ENCODE data around the gene LCLAT1.
A peak's percentile ranks its signal among the peaks of the same experiment; 100 is the strongest.

LCLAT1 gene

GRCh38 chr2:30690126-30690561 is 243.1 kb downstream of the LCLAT1 start:
- H3K4me3 ChIP-seq (ENCODE audit: low read depth, low read length, poor library complexity, severe bottlenecking), result no peak overlapping the region
- H3F3A ChIP-seq (ENCODE audit: insufficient read depth, low read length), result no peaks in the 10 kb centered on the region
- no peaks in the 10 kb centered on the region for H3K79me2 ChIP-seq (ENCODE audit: insufficient read depth, low read length)
- H3K36me3 ChIP-seq (ENCODE audit: insufficient read depth, low read length), result no peaks in the 10 kb centered on the region
- H3K9me3 ChIP-seq (ENCODE audit: low read length), result no peaks in the 10 kb centered on the region
- H4K20me1 ChIP-seq (ENCODE audit: insufficient read depth, low read length), result no peaks in the 10 kb centered on the region
- no peaks in the 10 kb centered on the region for H3K4me1 ChIP-seq (ENCODE audit: insufficient read depth, low read length, severe bottlenecking)
- H3K9ac ChIP-seq (ENCODE audit: low read length), result no peak overlapping the region
- no peak overlapping the region for H2AFZ ChIP-seq (ENCODE audit: low read length)
- TF ChIP-seq CTCF (IDR thresholded peaks at IDR 0.05; ENCODE audit: low read length) (no peak), EZH2 (IDR thresholded peaks at IDR 0.05; ENCODE audit: borderline replicate concordance, low read length) (no peak)
- H3K9me2 ChIP-seq (ENCODE audit: low read depth, low read length), result no peaks in the 10 kb centered on the region
- H3K27me3 ChIP-seq (ENCODE audit: insufficient read depth, low read length), result no peaks in the 10 kb centered on the region
- no peak overlapping the region for H3K27ac ChIP-seq (ENCODE audit: low read depth, low read length, poor library complexity, severe bottlenecking)
- no peak overlapping the region for H3K4me2 ChIP-seq (ENCODE audit: low read length)

- TF ChIP-seq EZH2 (IDR thresholded peaks at IDR 0.05; ENCODE audit: borderline replicate concordance, low read length), result no peak
- TF ChIP-seq CTCF (IDR thresholded peaks at IDR 0.05; ENCODE audit: low read length), result no peak
- no peak overlapping the region for H3K9ac ChIP-seq (ENCODE audit: low read length)
Observed at GRCh38 chr2:30691091-30691947, 244.3 kb downstream of the LCLAT1 start.

GRCh38 chr2:30691948-30692828 is 245.1 kb downstream of the LCLAT1 start:
- Histone ChIP-seq H3K9ac (ENCODE audit: low read length) (no peak overlapping the region), H3K4me1 (ENCODE audit: insufficient read depth, low read length, severe bottlenecking) (no peaks in the 10 kb centered on the region), H3K36me3 (ENCODE audit: insufficient read depth, low read length) (no peaks in the 10 kb centered on the region), H3K9me3 (ENCODE audit: low read length) (no peaks in the 10 kb centered on the region), H3F3A (ENCODE audit: insufficient read depth, low read length) (no peaks in the 10 kb centered on the region), H3K27me3 (ENCODE audit: insufficient read depth, low read length) (no peaks in the 10 kb centered on the region), H3K9me2 (ENCODE audit: low read depth, low read length) (no peaks in the 10 kb centered on the region), H3K4me3 (ENCODE audit: low read depth, low read length, poor library complexity, severe bottlenecking) (no peak overlapping the region), H2AFZ (ENCODE audit: low read length) (no peak overlapping the region), H3K79me2 (ENCODE audit: insufficient read depth, low read length) (no peaks in the 10 kb centered on the region), H4K20me1 (ENCODE audit: insufficient read depth, low read length) (no peaks in the 10 kb centered on the region), H3K27ac (ENCODE audit: low read depth, low read length, poor library complexity, severe bottlenecking) (no peak overlapping the region), H3K4me2 (ENCODE audit: low read length) (no peak overlapping the region)
- TF ChIP-seq EZH2 (IDR thresholded peaks at IDR 0.05; ENCODE audit: borderline replicate concordance, low read length) (no peak), CTCF (IDR thresholded peaks at IDR 0.05; ENCODE audit: low read length) (peak; percentile 8; the same call in 1 of the 2 replicates)

More at GRCh38 chr2:30691091-30691947, 244.3 kb downstream of the LCLAT1 start:
- Histone ChIP-seq H3K9me3 (ENCODE audit: low read length) (no peaks in the 10 kb centered on the region), H3K4me1 (ENCODE audit: insufficient read depth, low read length, severe bottlenecking) (no peaks in the 10 kb centered on the region), H3K4me2 (ENCODE audit: low read length) (no peak overlapping the region), H2AFZ (ENCODE audit: low read length) (no peak overlapping the region), H4K20me1 (ENCODE audit: insufficient read depth, low read length) (no peaks in the 10 kb centered on the region), H3K4me3 (ENCODE audit: low read depth, low read length, poor library complexity, severe bottlenecking) (no peak overlapping the region), H3F3A (ENCODE audit: insufficient read depth, low read length) (no peaks in the 10 kb centered on the region), H3K27ac (ENCODE audit: low read depth, low read length, poor library complexity, severe bottlenecking) (no peak overlapping the region), H3K9me2 (ENCODE audit: low read depth, low read length) (no peaks in the 10 kb centered on the region), H3K27me3 (ENCODE audit: insufficient read depth, low read length) (no peaks in the 10 kb centered on the region), H3K36me3 (ENCODE audit: insufficient read depth, low read length) (no peaks in the 10 kb centered on the region), H3K79me2 (ENCODE audit: insufficient read depth, low read length) (no peaks in the 10 kb centered on the region)

Data from OCI-LY1 (cell line).